ENCODE measurements around the gene PLS3.

Gene PLS3

GRCh38 chrX:115665122-115665521 lies 104.1 kb downstream of the PLS3 start:
- Mint-ChIP-seq H3K27ac (no peak overlapping the region), H3K27me3 (no peaks in the 10 kb centered on the region), H3K36me3 (no peaks in the 10 kb centered on the region), H3K4me3 (no peak overlapping the region), H3K9me3 (ENCODE audit: low read depth) (no peaks in the 10 kb centered on the region), H3K4me1 (ENCODE audit: low read depth) (no peaks in the 10 kb centered on the region)

- H3K36me3 Mint-ChIP-seq: no peaks in the 10 kb centered on the region
- no peak overlapping the region for H3K27ac Mint-ChIP-seq
- H3K27me3 Mint-ChIP-seq: no peaks in the 10 kb centered on the region
- H3K4me3 Mint-ChIP-seq: no peak overlapping the region
- no peaks in the 10 kb centered on the region for H3K9me3 Mint-ChIP-seq (ENCODE audit: low read depth)
- H3K4me1 Mint-ChIP-seq (ENCODE audit: low read depth): no peaks in the 10 kb centered on the region
Measured at GRCh38 chrX:115679460-115679859, 118.5 kb downstream of the PLS3 start.

GRCh38 chrX:115687595-115687994 lies 126.6 kb downstream of the PLS3 start:
- Mint-ChIP-seq H3K27ac (no peak overlapping the region), H3K9me3 (ENCODE audit: low read depth) (no peaks in the 10 kb centered on the region), H3K36me3 (no peaks in the 10 kb centered on the region), H3K27me3 (no peaks in the 10 kb centered on the region), H3K4me1 (ENCODE audit: low read depth) (no peaks in the 10 kb centered on the region), H3K4me3 (no peak overlapping the region)

GRCh38 chrX:115689931-115690330 lies 129.0 kb downstream of the PLS3 start:
- H3K4me3 Mint-ChIP-seq: no peak overlapping the region
- H3K27ac Mint-ChIP-seq: no peak overlapping the region
- no peaks in the 10 kb centered on the region for H3K9me3 Mint-ChIP-seq (ENCODE audit: low read depth)
- no peaks in the 10 kb centered on the region for H3K4me1 Mint-ChIP-seq (ENCODE audit: low read depth)
- H3K27me3 Mint-ChIP-seq: no peaks in the 10 kb centered on the region
- no peaks in the 10 kb centered on the region for H3K36me3 Mint-ChIP-seq

GRCh38 chrX:115690511-115691216 lies 129.7 kb downstream of the PLS3 start:
- no peak overlapping the region for H3K4me3 Mint-ChIP-seq
- H3K27ac Mint-ChIP-seq: no peak overlapping the region
- no peaks in the 10 kb centered on the region for H3K4me1 Mint-ChIP-seq (ENCODE audit: low read depth)
- H3K9me3 Mint-ChIP-seq (ENCODE audit: low read depth): no peaks in the 10 kb centered on the region
- no peaks in the 10 kb centered on the region for H3K36me3 Mint-ChIP-seq
- no peaks in the 10 kb centered on the region for H3K27me3 Mint-ChIP-seq

- no peak overlapping the region for H3K4me3 Mint-ChIP-seq
- no peaks in the 10 kb centered on the region for H3K27me3 Mint-ChIP-seq
- H3K4me1 Mint-ChIP-seq (ENCODE audit: low read depth): no peaks in the 10 kb centered on the region
- H3K36me3 Mint-ChIP-seq: no peaks in the 10 kb centered on the region
- no peak overlapping the region for H3K27ac Mint-ChIP-seq
- H3K9me3 Mint-ChIP-seq (ENCODE audit: low read depth): no peaks in the 10 kb centered on the region
Measured at GRCh38 chrX:115693476-115693875, 132.5 kb downstream of the PLS3 start.

GRCh38 chrX:115694028-115694427 lies 133.1 kb downstream of the PLS3 start:
- Mint-ChIP-seq H3K4me1 (ENCODE audit: low read depth) (no peaks in the 10 kb centered on the region), H3K4me3 (no peak overlapping the region), H3K27ac (no peak overlapping the region), H3K36me3 (no peaks in the 10 kb centered on the region), H3K27me3 (no peaks in the 10 kb centered on the region), H3K9me3 (ENCODE audit: low read depth) (no peaks in the 10 kb centered on the region)

- no peak overlapping the region for H3K4me3 Mint-ChIP-seq
- no peaks in the 10 kb centered on the region for H3K36me3 Mint-ChIP-seq
- no peaks in the 10 kb centered on the region for H3K9me3 Mint-ChIP-seq (ENCODE audit: low read depth)
- no peak overlapping the region for H3K27ac Mint-ChIP-seq
- no peaks in the 10 kb centered on the region for H3K27me3 Mint-ChIP-seq
- no peaks in the 10 kb centered on the region for H3K4me1 Mint-ChIP-seq (ENCODE audit: low read depth)
Measured at GRCh38 chrX:115696039-115696438, 135.1 kb downstream of the PLS3 start.

GRCh38 chrX:115696939-115697338 lies 136.0 kb downstream of the PLS3 start:
- Mint-ChIP-seq H3K27ac (no peak overlapping the region), H3K4me1 (ENCODE audit: low read depth) (no peaks in the 10 kb centered on the region), H3K4me3 (no peak overlapping the region), H3K27me3 (no peaks in the 10 kb centered on the region), H3K36me3 (no peaks in the 10 kb centered on the region), H3K9me3 (ENCODE audit: low read depth) (no peaks in the 10 kb centered on the region)

GRCh38 chrX:115697806-115698205 lies 136.8 kb downstream of the PLS3 start:
- Mint-ChIP-seq H3K9me3 (ENCODE audit: low read depth) (no peaks in the 10 kb centered on the region), H3K27ac (no peak overlapping the region), H3K36me3 (no peaks in the 10 kb centered on the region), H3K27me3 (no peaks in the 10 kb centered on the region), H3K4me1 (ENCODE audit: low read depth) (no peaks in the 10 kb centered on the region), H3K4me3 (no peak overlapping the region)
